NB4 (cell line): ENCODE measurements around the gene FRAS1.

ENCODE experiments used
- MAX ChIP-seq: IDR thresholded peaks from 2 replicates; pipeline ENCODE4 v1.6.1; 2011; ENCODE audit warnings: low read depth, low read length
- POLR2A ChIP-seq: IDR thresholded peaks from 2 replicates; pipeline ENCODE4 v1.6.1; 2011; ENCODE audit warnings: mild to moderate bottlenecking; ENCODE audit not compliant: insufficient read length; ENCODE audit errors: extremely low read depth
- TF ChIP-seq, protein P1 (sequence below): IDR thresholded peaks from one replicate; pipeline ENCODE4 v1.5.1; 2012; ENCODE audit warnings: low read depth, low read length

- TF ChIP-seq, protein P1, sequence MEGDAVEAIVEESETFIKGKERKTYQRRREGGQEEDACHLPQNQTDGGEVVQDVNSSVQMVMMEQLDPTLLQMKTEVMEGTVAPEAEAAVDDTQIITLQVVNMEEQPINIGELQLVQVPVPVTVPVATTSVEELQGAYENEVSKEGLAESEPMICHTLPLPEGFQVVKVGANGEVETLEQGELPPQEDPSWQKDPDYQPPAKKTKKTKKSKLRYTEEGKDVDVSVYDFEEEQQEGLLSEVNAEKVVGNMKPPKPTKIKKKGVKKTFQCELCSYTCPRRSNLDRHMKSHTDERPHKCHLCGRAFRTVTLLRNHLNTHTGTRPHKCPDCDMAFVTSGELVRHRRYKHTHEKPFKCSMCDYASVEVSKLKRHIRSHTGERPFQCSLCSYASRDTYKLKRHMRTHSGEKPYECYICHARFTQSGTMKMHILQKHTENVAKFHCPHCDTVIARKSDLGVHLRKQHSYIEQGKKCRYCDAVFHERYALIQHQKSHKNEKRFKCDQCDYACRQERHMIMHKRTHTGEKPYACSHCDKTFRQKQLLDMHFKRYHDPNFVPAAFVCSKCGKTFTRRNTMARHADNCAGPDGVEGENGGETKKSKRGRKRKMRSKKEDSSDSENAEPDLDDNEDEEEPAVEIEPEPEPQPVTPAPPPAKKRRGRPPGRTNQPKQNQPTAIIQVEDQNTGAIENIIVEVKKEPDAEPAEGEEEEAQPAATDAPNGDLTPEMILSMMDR = no peak
- no peak for TF ChIP-seq MAX
- no peak for TF ChIP-seq POLR2A
Observed at GRCh38 chr4:78483811-78484210, 426.7 kb downstream of the FRAS1 start.
